ENCODE data around the gene LAD1. TPM values are rescaled to one million over a fixed set of nuclear protein-coding genes. Genes with fewer than 3 reads are reported as not detected.

Gene LAD1
- total and polyA plus RNA-seq, 5 donors, result 1.3 to 5.0 (median 2.5) TPM

DNA sequence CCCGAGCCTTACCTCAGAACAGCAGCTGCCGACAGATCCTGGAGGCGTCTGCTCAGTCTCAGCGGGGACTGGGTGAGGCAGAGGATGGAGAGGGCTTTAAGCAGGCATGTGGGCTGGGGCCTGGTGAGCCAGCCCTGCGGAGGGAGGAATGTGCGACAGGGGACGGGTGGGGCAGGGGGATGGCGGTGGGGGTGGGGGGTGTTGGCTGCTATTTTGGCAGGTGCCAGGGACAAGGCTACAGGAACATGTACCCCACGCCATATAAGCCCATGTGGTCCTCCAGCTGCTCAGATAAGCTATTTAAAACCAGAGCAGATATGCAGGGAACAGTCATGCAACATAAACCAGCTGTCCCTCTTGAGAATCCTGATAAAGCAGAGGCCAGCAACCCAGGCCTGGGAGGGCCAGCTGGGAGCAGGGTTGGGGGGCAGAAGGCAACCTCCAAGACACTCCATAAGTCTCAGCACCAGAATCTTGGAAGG lies 21.5 kb downstream of the LAD1 start, which contains the start of gene TNNT2:
Gene TNNT2, minus strand, starts transcription at position 70 of the 482 bp plus-strand sequence. CDS start 4,426 bp downstream, outside the sequence.
- ATAC-seq (peak; percentile 60 to 62), DNase-seq (peak; percentile 61 to 87 (median 77))
- intact Hi-C loops (cut with DNase I), result no loop called here
- peak within 1 kb of the TSS; percentile 97 for H3K27ac ChIP-seq (ENCODE audit: low read length)
- H3K27me3 ChIP-seq (ENCODE audit: control insufficient read depth, insufficient read depth), result no peaks in the 10 kb centered on the region
- 33% methylated on average over 9 of the region's 9 CpGs for WGBS
- H3K4me3 ChIP-seq (ENCODE audit: low read length), result peak within 1 kb of the TSS; percentile 49
- H3K4me1 ChIP-seq (ENCODE audit: control insufficient read depth, insufficient read depth, low read length), result no peaks in the 10 kb centered on the region
- H3K9me3 ChIP-seq (ENCODE audit: control insufficient read depth, low read length), result no peaks in the 10 kb centered on the region

DNA sequence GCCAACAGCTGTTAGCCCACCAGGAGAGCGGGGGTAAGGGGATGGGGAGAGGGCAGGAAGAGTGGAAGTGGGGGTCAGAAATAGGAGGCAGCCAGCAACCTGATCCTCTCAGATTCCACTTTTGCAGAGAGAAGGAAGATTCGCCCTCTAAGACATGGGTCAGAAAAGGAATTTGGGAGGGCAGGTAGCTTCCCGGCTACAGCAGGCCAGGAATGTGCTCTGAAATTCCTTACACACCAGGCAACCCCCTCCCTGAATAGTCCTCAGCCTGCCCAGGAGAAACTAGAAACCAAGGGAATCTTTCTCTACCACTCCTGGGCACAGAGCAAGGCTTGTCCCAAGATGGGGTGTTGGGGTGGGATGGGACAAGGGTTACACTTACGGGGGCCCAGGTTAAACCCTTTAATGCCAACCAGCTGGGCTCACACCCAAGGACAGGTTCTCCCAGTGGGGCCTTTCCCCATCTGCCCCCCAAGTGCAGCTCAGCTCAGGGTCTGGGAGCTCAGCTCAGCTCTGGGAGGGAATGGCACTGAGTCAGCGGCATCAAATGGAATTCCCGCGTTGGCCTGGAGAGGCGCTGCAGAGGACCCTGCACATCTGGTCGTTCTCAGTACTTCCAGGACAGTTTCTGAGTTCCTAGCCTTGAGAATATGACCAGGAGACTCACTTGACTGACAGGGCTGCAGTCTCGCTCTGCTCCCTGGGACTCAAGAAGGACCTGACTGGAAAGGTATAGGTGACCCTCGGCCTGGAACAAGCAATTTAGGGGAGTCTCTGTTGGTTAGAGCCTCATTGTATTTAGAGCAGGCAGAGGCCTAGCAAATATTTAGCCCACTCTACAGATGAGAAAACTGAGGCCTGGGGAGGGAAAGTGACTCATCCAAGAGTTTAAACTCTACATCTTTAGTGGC lies 22.4 kb downstream of the LAD1 start:
- Histone ChIP-seq H3K9me3 (ENCODE audit: control insufficient read depth, low read length) (no peaks in the 10 kb centered on the region), H3K4me3 (ENCODE audit: low read length) (peak overlapping the region; percentile 49), H3K27me3 (ENCODE audit: control insufficient read depth, insufficient read depth) (no peaks in the 10 kb centered on the region), H3K4me1 (ENCODE audit: control insufficient read depth, insufficient read depth, low read length) (no peaks in the 10 kb centered on the region), H3K27ac (ENCODE audit: low read length) (peak overlapping the region; percentile 95)
- intact Hi-C loops (cut with DNase I), result no loop called here
- peak in 1 of 2 donors; percentile 5 for ATAC-seq
- WGBS, result 39% methylated on average over 11 of the region's 11 CpGs
- DNase-seq, result peak in 1 of 3 donors; percentile 77

DNA sequence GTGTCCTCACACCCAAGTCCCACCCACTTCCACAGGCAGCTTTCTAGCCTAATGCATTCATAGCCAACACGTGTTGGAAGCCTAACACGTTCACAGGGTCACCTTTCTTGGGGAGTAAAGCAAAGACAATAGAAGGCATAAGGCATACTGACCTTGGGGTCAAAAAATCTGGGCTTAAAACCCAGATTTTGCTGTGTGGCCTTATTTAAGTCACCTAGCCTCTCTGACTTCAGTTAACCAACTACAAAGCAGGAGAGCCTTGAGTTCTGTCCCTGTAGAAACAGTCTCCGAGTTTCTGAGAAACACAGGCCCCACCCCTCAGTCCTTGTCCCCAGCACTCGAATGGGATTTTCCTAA lies 23.0 kb downstream of the LAD1 start:
- no peaks in the 10 kb centered on the region for H3K4me1 ChIP-seq (ENCODE audit: control insufficient read depth, insufficient read depth, low read length)
- 34% methylated on average over 4 of the region's 4 CpGs for whole genome bisulfite sequencing

DNA sequence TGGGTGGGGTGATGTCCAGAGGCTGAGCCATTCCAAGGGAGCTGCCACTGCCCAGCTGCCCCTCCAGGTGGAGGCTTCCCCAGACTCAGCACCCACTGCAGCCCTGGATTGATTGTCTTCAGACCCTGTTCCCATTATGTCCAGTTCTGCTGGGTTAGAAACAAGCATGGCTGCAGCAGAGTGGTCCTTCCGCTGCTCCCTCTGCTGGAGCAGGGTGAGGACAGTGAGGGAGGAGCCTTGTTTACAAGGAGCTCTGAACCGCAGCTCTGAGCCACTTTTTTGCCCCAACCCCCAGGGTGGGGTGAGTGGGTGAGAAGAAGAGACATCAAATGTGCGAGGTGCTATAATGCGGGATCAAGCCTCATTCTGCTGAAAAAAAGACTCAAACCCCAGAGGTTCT lies 24.0 kb downstream of the LAD1 start:
- no peak for DNase-seq
- WGBS, result 49% methylated on average over 4 of the region's 4 CpGs
- Histone ChIP-seq H3K27me3 (ENCODE audit: control insufficient read depth, insufficient read depth) (no peaks in the 10 kb centered on the region), H3K9me3 (ENCODE audit: control insufficient read depth, low read length) (no peaks in the 10 kb centered on the region), H3K4me3 (ENCODE audit: low read length) (peak overlapping the region; percentile 49), H3K4me1 (ENCODE audit: control insufficient read depth, insufficient read depth, low read length) (no peaks in the 10 kb centered on the region), H3K27ac (ENCODE audit: low read length) (peak overlapping the region; percentile 95)
- ATAC-seq, result no peak
- intact Hi-C loops (cut with DNase I), result no loop called here

More for the DNA sequence above, 23.0 kb downstream of the LAD1 start:
- no peak for ATAC-seq
- intact Hi-C loops (cut with DNase I), result no loop called here
- Histone ChIP-seq H3K27ac (ENCODE audit: low read length) (peak overlapping the region; percentile 95), H3K4me3 (ENCODE audit: low read length) (peak overlapping the region; percentile 49), H3K9me3 (ENCODE audit: control insufficient read depth, low read length) (no peaks in the 10 kb centered on the region), H3K27me3 (ENCODE audit: control insufficient read depth, insufficient read depth) (no peaks in the 10 kb centered on the region)
- no peak for DNase-seq

DNA sequence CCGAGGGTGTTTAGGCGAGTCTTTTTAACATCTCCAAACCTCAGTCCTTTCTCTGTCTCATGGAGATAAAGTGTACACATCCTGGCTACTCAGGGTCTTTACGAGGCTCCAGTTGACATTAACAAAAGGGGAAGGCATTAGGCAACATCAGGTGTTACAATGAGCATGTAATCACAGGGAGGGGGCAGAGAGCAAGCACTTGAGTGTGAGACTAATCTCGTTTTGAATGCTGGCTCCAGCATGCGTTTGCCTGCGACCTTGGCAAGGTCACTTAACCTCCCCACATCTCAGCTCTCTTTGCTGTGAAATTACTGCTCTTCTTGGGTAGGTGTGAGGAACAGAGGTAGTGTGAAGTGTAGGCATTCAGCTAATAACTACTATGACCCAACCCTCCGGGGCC lies 24.8 kb downstream of the LAD1 start:
- no peaks in the 10 kb centered on the region for H3K27me3 ChIP-seq (ENCODE audit: control insufficient read depth, insufficient read depth)
- ATAC-seq (peak; percentile 1 to 15), DNase-seq (peak in 1 of 3 donors; percentile 59)
- WGBS, result 33% methylated on average over 7 of the region's 7 CpGs
- H3K27ac ChIP-seq (ENCODE audit: low read length), result peak overlapping the region; percentile 95
- no peaks in the 10 kb centered on the region for H3K4me1 ChIP-seq (ENCODE audit: control insufficient read depth, insufficient read depth, low read length)
- no peaks in the 10 kb centered on the region for H3K9me3 ChIP-seq (ENCODE audit: control insufficient read depth, low read length)
- peak overlapping the region; percentile 49 for H3K4me3 ChIP-seq (ENCODE audit: low read length)
- intact Hi-C loops (cut with DNase I), result no loop called here

DNA sequence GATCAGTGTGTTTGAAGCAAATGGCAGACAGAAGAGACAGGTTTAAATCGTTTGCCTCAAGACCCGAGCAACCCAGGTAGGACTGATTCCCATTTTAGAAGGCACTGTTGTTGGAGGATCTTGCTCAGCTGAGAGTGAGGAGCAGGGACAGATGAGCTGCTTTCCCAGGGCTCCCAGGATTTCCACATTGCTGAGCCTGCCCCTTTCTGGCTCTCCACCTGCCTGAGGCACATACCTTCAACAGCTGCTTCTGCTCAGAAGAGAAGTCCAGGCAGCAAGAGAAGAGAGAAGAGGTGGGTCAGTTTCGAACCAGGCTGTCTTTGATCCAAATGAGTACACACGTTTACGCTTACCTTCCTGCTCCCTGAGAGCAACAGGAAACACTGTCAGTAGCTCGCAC lies 27.3 kb downstream of the LAD1 start:
- intact Hi-C loops (cut with DNase I), result no loop called here
- no peaks in the 10 kb centered on the region for H3K9me3 ChIP-seq (ENCODE audit: control insufficient read depth, low read length)
- H3K27me3 ChIP-seq (ENCODE audit: control insufficient read depth, insufficient read depth), result no peaks in the 10 kb centered on the region
- H3K4me3 ChIP-seq (ENCODE audit: low read length), result no peak overlapping the region
- 55% methylated on average over 6 of the region's 6 CpGs for WGBS
- ATAC-seq, result no peak
- DNase-seq, result no peak
- peak overlapping the region; percentile 78 for H3K27ac ChIP-seq (ENCODE audit: low read length)
- H3K4me1 ChIP-seq (ENCODE audit: control insufficient read depth, insufficient read depth, low read length), result peaks cover 2% of the 10 kb centered on the region

DNA sequence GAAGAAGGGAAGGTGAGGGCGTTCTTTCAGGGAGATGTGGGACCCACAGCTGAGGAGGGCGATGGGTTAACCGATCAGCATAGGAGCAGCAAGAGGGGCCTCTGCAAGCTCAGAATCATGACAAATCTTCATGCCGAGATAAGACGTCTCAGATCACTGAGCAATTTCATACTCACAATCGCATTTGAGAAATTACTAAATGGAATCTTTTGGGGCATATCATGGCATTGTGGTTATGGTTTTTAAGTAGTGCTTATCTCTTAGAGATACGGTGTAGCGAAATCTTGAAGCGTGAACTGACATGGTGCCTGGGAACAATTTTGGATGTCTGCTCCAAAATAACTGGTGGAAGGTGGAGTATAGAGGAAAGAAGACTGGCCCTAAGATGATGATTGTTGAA lies 27.8 kb downstream of the LAD1 start:
- Histone ChIP-seq H3K27me3 (ENCODE audit: control insufficient read depth, insufficient read depth) (no peaks in the 10 kb centered on the region), H3K4me3 (ENCODE audit: low read length) (no peak overlapping the region), H3K27ac (ENCODE audit: low read length) (peak overlapping the region; percentile 36), H3K4me1 (ENCODE audit: control insufficient read depth, insufficient read depth, low read length) (peaks cover 2% of the 10 kb centered on the region), H3K9me3 (ENCODE audit: control insufficient read depth, low read length) (no peaks in the 10 kb centered on the region)
- intact Hi-C loops (cut with DNase I), result no loop called here
- ATAC-seq, result no peak
- no peak for DNase-seq
- WGBS, result 45% methylated on average over 9 of the region's 9 CpGs

DNA sequence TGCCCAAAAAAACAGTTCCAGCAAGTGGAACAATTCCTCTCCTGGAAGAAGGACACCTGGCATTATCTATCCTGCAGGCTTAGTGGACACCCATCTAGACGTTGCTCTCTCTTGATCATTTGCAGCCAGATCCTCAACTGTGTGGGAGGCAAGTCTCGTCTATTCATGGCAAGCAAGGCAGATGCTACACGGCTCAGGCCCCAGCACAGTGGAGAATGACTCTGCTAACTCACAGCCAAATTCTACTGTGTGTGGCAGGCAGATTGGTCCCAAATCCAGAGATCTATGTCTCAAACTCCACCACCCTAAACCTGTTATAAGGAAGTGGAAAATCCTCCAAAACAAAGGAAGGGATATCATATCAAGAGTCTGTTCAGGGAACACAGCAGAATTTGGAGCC lies 28.6 kb downstream of the LAD1 start:
- no peak for ATAC-seq
- no peak overlapping the region for H3K4me3 ChIP-seq (ENCODE audit: low read length)

DNA sequence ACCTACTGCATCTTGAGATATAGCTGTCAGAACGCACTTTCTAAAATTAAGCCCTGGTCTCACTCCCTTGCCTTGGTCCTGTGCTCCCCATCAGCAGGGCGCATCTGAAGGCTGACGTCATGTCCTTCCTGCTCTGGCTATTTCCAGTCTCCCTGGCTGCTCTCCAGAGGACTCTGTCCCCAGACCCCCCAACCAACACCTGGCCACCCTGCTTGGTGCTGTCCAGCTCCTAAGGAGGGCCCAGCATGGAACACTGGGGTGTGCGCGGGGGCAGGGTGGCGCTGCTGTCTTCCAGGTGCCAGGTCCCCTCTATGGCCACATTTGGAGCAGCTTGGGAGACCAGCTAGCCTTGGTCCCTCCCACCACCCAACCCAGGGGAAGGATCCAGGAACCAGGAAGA lies 29.9 kb downstream of the LAD1 start:
- peaks cover 2% of the 10 kb centered on the region for H3K4me1 ChIP-seq (ENCODE audit: control insufficient read depth, insufficient read depth, low read length)
- DNase-seq (peak in 1 of 3 donors; percentile 62), ATAC-seq (peak; percentile 5 to 26)
- 47% methylated on average over 6 of the region's 6 CpGs for WGBS
- H3K9me3 ChIP-seq (ENCODE audit: control insufficient read depth, low read length), result no peaks in the 10 kb centered on the region
- intact Hi-C loops (cut with DNase I), result loop anchor here in 1 of 4 donors (10.0 kb wide), 1 partner anchor 114 kb away; no protein-coding TSS in a partner anchor
- H3K27me3 ChIP-seq (ENCODE audit: control insufficient read depth, insufficient read depth), result no peaks in the 10 kb centered on the region
- no peak overlapping the region for H3K4me3 ChIP-seq (ENCODE audit: low read length)
- H3K27ac ChIP-seq (ENCODE audit: low read length), result peak overlapping the region; percentile 33

More for the DNA sequence above, 28.6 kb downstream of the LAD1 start:
- 29% methylated on average over 3 of the region's 3 CpGs for WGBS
- H3K27me3 ChIP-seq (ENCODE audit: control insufficient read depth, insufficient read depth), result no peaks in the 10 kb centered on the region
- no peaks in the 10 kb centered on the region for H3K9me3 ChIP-seq (ENCODE audit: control insufficient read depth, low read length)
- intact Hi-C loops (cut with DNase I), result no loop called here
- H3K4me1 ChIP-seq (ENCODE audit: control insufficient read depth, insufficient read depth, low read length), result peaks cover 2% of the 10 kb centered on the region
- DNase-seq, result peak in 1 of 3 donors; percentile 1
- H3K27ac ChIP-seq (ENCODE audit: low read length), result peak overlapping the region; percentile 33

DNA sequence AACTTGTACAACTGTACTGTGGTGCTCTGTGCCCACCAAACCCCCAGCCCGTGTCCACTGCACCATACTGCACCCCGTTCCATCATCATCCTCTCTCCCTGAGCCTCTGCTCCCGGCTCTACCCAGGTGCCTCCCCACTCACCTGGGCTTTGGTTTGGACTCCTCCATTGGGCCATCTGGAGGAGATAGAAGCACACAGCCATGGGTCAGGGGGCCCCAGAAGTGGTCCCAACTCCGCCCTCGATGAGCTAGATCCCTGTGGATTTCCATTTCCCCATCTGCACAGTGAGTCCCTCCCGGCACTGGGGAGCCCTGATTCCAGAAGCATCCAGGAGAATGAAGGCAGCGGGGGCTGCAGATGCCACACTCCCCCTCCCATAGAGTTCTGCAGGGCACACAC lies 32.4 kb downstream of the LAD1 start:
- DNase-seq (peak in 2 of 3 donors; percentile 21 to 38), ATAC-seq (peak; percentile 2)
- Histone ChIP-seq H3K27me3 (ENCODE audit: control insufficient read depth, insufficient read depth) (no peaks in the 10 kb centered on the region), H3K27ac (ENCODE audit: low read length) (no peak overlapping the region), H3K4me1 (ENCODE audit: control insufficient read depth, insufficient read depth, low read length) (peaks cover 2% of the 10 kb centered on the region), H3K4me3 (ENCODE audit: low read length) (no peak overlapping the region), H3K9me3 (ENCODE audit: control insufficient read depth, low read length) (no peaks in the 10 kb centered on the region)
- intact Hi-C loops (cut with DNase I), result loop anchor here in 1 of 4 donors (10.0 kb wide), 1 partner anchor 112 kb away; no protein-coding TSS in a partner anchor
- 70% methylated on average over 7 of the region's 7 CpGs for WGBS

DNA sequence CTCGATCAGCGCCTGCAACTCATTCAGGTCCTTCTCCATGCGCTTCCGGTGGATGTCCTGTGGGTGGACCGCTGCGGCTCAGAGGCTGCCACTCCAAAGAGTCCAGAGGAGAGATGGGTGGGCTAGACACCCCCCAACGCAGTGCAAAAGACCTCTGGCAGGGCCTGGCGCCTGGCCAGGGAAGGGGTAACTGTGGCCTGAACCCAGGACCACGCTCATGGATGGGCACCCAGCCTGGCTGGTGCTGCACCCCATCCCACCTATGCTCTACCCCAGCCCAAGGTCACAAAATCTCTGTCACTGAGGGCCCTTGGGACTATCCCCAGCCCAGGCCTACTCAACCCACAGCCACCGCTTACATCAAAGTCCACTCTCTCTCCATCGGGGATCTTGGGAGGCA lies 33.9 kb downstream of the LAD1 start:
- ATAC-seq, result peak in 1 of 2 donors; percentile 0

More for the DNA sequence above, 33.9 kb downstream of the LAD1 start:
- H3K4me3 ChIP-seq (ENCODE audit: low read length), result no peak overlapping the region
- no peaks in the 10 kb centered on the region for H3K9me3 ChIP-seq (ENCODE audit: control insufficient read depth, low read length)
- intact Hi-C loops (cut with DNase I), result loop anchor here in 1 of 4 donors (10.0 kb wide), 1 partner anchor 110 kb away; no protein-coding TSS in a partner anchor
- H3K4me1 ChIP-seq (ENCODE audit: control insufficient read depth, insufficient read depth, low read length), result peaks cover 2% of the 10 kb centered on the region
- no peaks in the 10 kb centered on the region for H3K27me3 ChIP-seq (ENCODE audit: control insufficient read depth, insufficient read depth)
- peak overlapping the region; percentile 1 for H3K27ac ChIP-seq (ENCODE audit: low read length)
- DNase-seq, result peak in 2 of 3 donors; percentile 55 to 61
- WGBS, result 75% methylated on average over 11 of the region's 11 CpGs

Measured in right cardiac atrium (tissue), 5 donors.